Jurkat, Clone E6-1 (cell line): ENCODE data around the gene TSPO.

Experiments used
- DNase-seq: peaks from one replicate; pipeline ENCODE4 v3.0.0-alpha.2; 2011; ENCODE audit warnings: low read depth, low spot score
- H3K4me3 ChIP-seq: 2 replicates; pipeline ENCODE4 v1.5.1; 2011; ENCODE audit warnings: mild to moderate bottlenecking, low read length, control low read depth, moderate library complexity

The TSPO gene

GRCh38 chr22:43197271-43197941 lies 46.0 kb downstream of the TSPO start:
- no peak for DNase-seq
- no peak overlapping the region for H3K4me3 ChIP-seq

GRCh38 chr22:43198126-43198525 lies 46.8 kb downstream of the TSPO start:
- no peak for DNase-seq
- H3K4me3 ChIP-seq, result no peak overlapping the region

- DNase-seq, result no peak
These were observed 47.6 kb downstream of the TSPO start for GRCh38 chr22:43198936-43199335.

GRCh38 chr22:43199541-43199940 lies 48.2 kb downstream of the TSPO start:
- H3K4me3 ChIP-seq, result no peak overlapping the region
- DNase-seq, result no peak

More at GRCh38 chr22:43198936-43199335, 47.6 kb downstream of the TSPO start:
- no peak overlapping the region for H3K4me3 ChIP-seq

- DNase-seq, result no peak
- no peak overlapping the region for H3K4me3 ChIP-seq
These were observed 48.7 kb downstream of the TSPO start for GRCh38 chr22:43200031-43200430.

GRCh38 chr22:43200555-43200954 lies 49.2 kb downstream of the TSPO start:
- H3K4me3 ChIP-seq, result no peak overlapping the region
- DNase-seq, result no peak

GRCh38 chr22:43201486-43202219 lies 50.3 kb downstream of the TSPO start:
- H3K4me3 ChIP-seq, result no peak overlapping the region
- DNase-seq, result no peak

GRCh38 chr22:43202326-43202725 lies 51.0 kb downstream of the TSPO start:
- no peak overlapping the region for H3K4me3 ChIP-seq
- DNase-seq, result no peak

- H3K4me3 ChIP-seq, result no peak overlapping the region
- no peak for DNase-seq
These were observed 51.5 kb downstream of the TSPO start for GRCh38 chr22:43202756-43203410.

- no peak for DNase-seq
- no peak overlapping the region for H3K4me3 ChIP-seq
These were observed 52.2 kb downstream of the TSPO start for GRCh38 chr22:43203471-43203981.

GRCh38 chr22:43205261-43205691 lies 53.9 kb downstream of the TSPO start:
- DNase-seq, result no peak
- no peak overlapping the region for H3K4me3 ChIP-seq

GRCh38 chr22:43205748-43206508 lies 54.6 kb downstream of the TSPO start:
- DNase-seq, result no peak
- no peak overlapping the region for H3K4me3 ChIP-seq

- H3K4me3 ChIP-seq, result no peak overlapping the region
- no peak for DNase-seq
These were observed 55.3 kb downstream of the TSPO start for GRCh38 chr22:43206509-43207161.

GRCh38 chr22:43207386-43207785 lies 56.0 kb downstream of the TSPO start:
- DNase-seq, result no peak
- H3K4me3 ChIP-seq, result no peak overlapping the region

- no peak overlapping the region for H3K4me3 ChIP-seq
- DNase-seq, result no peak
These were observed 56.7 kb downstream of the TSPO start for GRCh38 chr22:43207849-43208702.

GRCh38 chr22:43208703-43209522 lies 57.6 kb downstream of the TSPO start:
- DNase-seq, result no peak
- no peak overlapping the region for H3K4me3 ChIP-seq

GRCh38 chr22:43209523-43209890 lies 58.1 kb downstream of the TSPO start:
- DNase-seq, result no peak
- H3K4me3 ChIP-seq, result no peak overlapping the region
